GM18520 (cell line): ENCODE data around the gene IRS4.

Experiments used
- ATAC-seq: cut with Tn5 transposase; IDR thresholded peaks from one replicate; pipeline ENCODE4 v1.9.1; 2021; ENCODE audit not compliant: unreplicated experiment

The IRS4 gene

GRCh38 chrX:108736509-108737479, at the start of gene IRS4:
Gene IRS4, minus strand, starts transcription at chrX:108736563.
- no peak for ATAC-seq

GRCh38 chrX:108772549-108772948, 36.2 kb upstream of the IRS4 start:
- ATAC-seq: no peak

- no peak for ATAC-seq
Observed at GRCh38 chrX:108763559-108763958, 27.2 kb upstream of the IRS4 start.

GRCh38 chrX:108740299-108740774, 4.0 kb upstream of the IRS4 start:
- no peak for ATAC-seq

GRCh38 chrX:108737754-108738153, 1.4 kb upstream of the IRS4 start:
- ATAC-seq: no peak

GRCh38 chrX:108735679-108736508, 469 bp downstream of the IRS4 start:
- no peak for ATAC-seq

- no peak for ATAC-seq
Observed at GRCh38 chrX:108735091-108735678, 1.2 kb downstream of the IRS4 start.

- no peak for ATAC-seq
Observed at GRCh38 chrX:108734426-108734825, 1.9 kb downstream of the IRS4 start.

- ATAC-seq: no peak
Observed at GRCh38 chrX:108732630-108733321, 3.6 kb downstream of the IRS4 start.

GRCh38 chrX:108731153-108731552, 5.2 kb downstream of the IRS4 start:
- ATAC-seq: no peak

GRCh38 chrX:108726748-108727147, 9.6 kb downstream of the IRS4 start:
- ATAC-seq: no peak

GRCh38 chrX:108722561-108722960, 13.8 kb downstream of the IRS4 start:
- no peak for ATAC-seq

- no peak for ATAC-seq
Observed at GRCh38 chrX:108712886-108713285, 23.5 kb downstream of the IRS4 start.

- no peak for ATAC-seq
Observed at GRCh38 chrX:108704839-108705238, 31.5 kb downstream of the IRS4 start.

- ATAC-seq: no peak
Observed at GRCh38 chrX:108702530-108702929, 33.8 kb downstream of the IRS4 start.

GRCh38 chrX:108701633-108702032, 34.7 kb downstream of the IRS4 start:
- no peak for ATAC-seq

- no peak for ATAC-seq
Observed at GRCh38 chrX:108699368-108699767, 37.0 kb downstream of the IRS4 start.

- ATAC-seq: no peak
Observed at GRCh38 chrX:108696690-108697089, 39.7 kb downstream of the IRS4 start.
